Adipose tissue (tissue), 3 donors: ENCODE data around the gene ZNF148. TPM values are rescaled to one million over a fixed set of nuclear protein-coding genes. Genes with fewer than 3 reads are reported as not detected.

Source experiments
- H3K27ac ChIP-seq: one replicate; pipeline ENCODE4 v1.5.1; 2013; ENCODE audit warnings: low read depth, low read length
- WGBS, 3 donors: extraction: QIAGEN DNeasy Blood & Tissue Kit; methylation state at CpG; one replicate each; pipeline ENCODE4 v1.1.7; 2013; 5-methylcytosine and 5-hydroxymethylcytosine counted together
- polyA plus RNA-seq, 3 donors: library from polyadenylated mRNA; stranded (reverse); fragments of 200-250 nt; gene quantifications; one replicate each; pipeline ENCODE4 v1.2.3, GENCODE V29; 2013
- donor health status: healthy with polysubstance abuse.
- donor health status: Bipolar disorder and iron deficiency.
- donor health status: healthy.

Gene ZNF148
- polyA plus RNA-seq, 3 donors = 3.1 to 5.8 (median 5.3) TPM

- 97 to 100% (median 97%) methylated on average over 2 of the region's 2 CpGs for WGBS, 3 donors
- no peak overlapping the region for H3K27ac ChIP-seq
Measured at GRCh38 chr3:125188955-125189354, 186.2 kb downstream of the ZNF148 start.

- no peak overlapping the region for H3K27ac ChIP-seq
- WGBS, 3 donors = 81 to 83% (median 83%) methylated on average over 5 of the region's 5 CpGs
Measured at GRCh38 chr3:125187599-125187910, 187.6 kb downstream of the ZNF148 start.

GRCh38 chr3:125186800-125187598 lies 188.1 kb downstream of the ZNF148 start:
- H3K27ac ChIP-seq = no peak overlapping the region
- WGBS, 3 donors = 92 to 95% (median 93%) methylated on average over 19 to 20 of the region's 20 CpGs

GRCh38 chr3:125186261-125186787 lies 188.8 kb downstream of the ZNF148 start:
- no peak overlapping the region for H3K27ac ChIP-seq
- 56 to 65% (median 64%) methylated on average over 10 of the region's 10 CpGs for WGBS, 3 donors

GRCh38 chr3:125185805-125186204 lies 189.3 kb downstream of the ZNF148 start:
- no peak overlapping the region for H3K27ac ChIP-seq
- WGBS, 3 donors = 74 to 90% (median 81%) methylated on average over 3 of the region's 3 CpGs

- WGBS, 3 donors = 90 to 100% (median 92%) methylated on average over 1 of the region's 1 CpG
- no peak overlapping the region for H3K27ac ChIP-seq
Measured at GRCh38 chr3:125179884-125180240, 195.3 kb downstream of the ZNF148 start.

- 72 to 74% (median 72%) methylated on average over 3 of the region's 3 CpGs for WGBS, 3 donors
Measured at GRCh38 chr3:125179143-125179883, 195.8 kb downstream of the ZNF148 start.

GRCh38 chr3:125177746-125178145 lies 197.4 kb downstream of the ZNF148 start:
- no peak overlapping the region for H3K27ac ChIP-seq
- 94 to 96% (median 94%) methylated on average over 13 of the region's 13 CpGs for WGBS, 3 donors

More at GRCh38 chr3:125179143-125179883, 195.8 kb downstream of the ZNF148 start:
- no peak overlapping the region for H3K27ac ChIP-seq

Other genes with a start within 250 kb of the ZNF148 start
- gene SLC12A8, start 162.6 kb downstream of the ZNF148 start, polyA plus RNA-seq = 1 to 10 TPM; 1.6 to 4.1 (median 3.0) TPM
- 10 to 100 TPM; 14.0 to 27.6 (median 18.2) TPM for gene SNX4, start 144.9 kb upstream of the ZNF148 start, polyA plus RNA-seq
- 10 to 100 TPM in 1 of 3 donors, 1 to 10 TPM in 2; 4.3 to 12.4 (median 8.5) TPM for gene OSBPL11, start 220.2 kb upstream of the ZNF148 start, polyA plus RNA-seq